Urinary bladder (tissue), 4 donors: ENCODE data around the gene IL10RA. TPM values are rescaled to one million over a fixed set of nuclear protein-coding genes. Genes with fewer than 3 reads are reported as not detected.
"Not testable (repeated sequence)": the region's sequence is repeated elsewhere in the genome, so short reads cannot be mapped to it uniquely, and the experiment has no call there.

Experiments used
- DNase-seq: peaks from one replicate; pipeline ENCODE4 v3.0.0-alpha.2; 2015; ENCODE audit errors: extremely low spot score
- H3K27ac ChIP-seq: one replicate; pipeline ENCODE4 v1.5.1; 2013; ENCODE audit warnings: low read depth, mild to moderate bottlenecking, moderate library complexity
- H3K36me3 ChIP-seq: one replicate; pipeline ENCODE4 v1.6.1; 2013; ENCODE audit warnings: mild to moderate bottlenecking, moderate library complexity; ENCODE audit not compliant: insufficient read depth
- H3K4me1 ChIP-seq: one replicate; pipeline ENCODE4 v1.6.1; 2013; ENCODE audit warnings: mild to moderate bottlenecking, moderate library complexity; ENCODE audit not compliant: insufficient read depth
- H3K4me3 ChIP-seq: one replicate; pipeline ENCODE4 v1.5.1; 2013; ENCODE audit warnings: low read depth, low read length
- WGBS: extraction: QIAGEN DNeasy Blood & Tissue Kit; methylation state at CpG from one replicate; pipeline ENCODE4 v1.1.7; 2013; 5-methylcytosine and 5-hydroxymethylcytosine counted together
- polyA plus RNA-seq: library from polyadenylated mRNA; stranded (reverse); fragments of 200-250 nt; gene quantifications from one replicate; pipeline ENCODE4 v1.2.3, GENCODE V29; 2013
- total RNA-seq: library from RNA; depleted of rRNA; stranded (reverse); fragments of >200 nt; gene quantifications from one replicate; pipeline ENCODE4 v1.2.3, GENCODE V29; 2014
- donor health status: healthy with polysubstance abuse.
- donor health status: healthy.

IL10RA gene
- total RNA-seq (8.7 TPM), polyA plus RNA-seq (10.8 TPM)

DNA sequence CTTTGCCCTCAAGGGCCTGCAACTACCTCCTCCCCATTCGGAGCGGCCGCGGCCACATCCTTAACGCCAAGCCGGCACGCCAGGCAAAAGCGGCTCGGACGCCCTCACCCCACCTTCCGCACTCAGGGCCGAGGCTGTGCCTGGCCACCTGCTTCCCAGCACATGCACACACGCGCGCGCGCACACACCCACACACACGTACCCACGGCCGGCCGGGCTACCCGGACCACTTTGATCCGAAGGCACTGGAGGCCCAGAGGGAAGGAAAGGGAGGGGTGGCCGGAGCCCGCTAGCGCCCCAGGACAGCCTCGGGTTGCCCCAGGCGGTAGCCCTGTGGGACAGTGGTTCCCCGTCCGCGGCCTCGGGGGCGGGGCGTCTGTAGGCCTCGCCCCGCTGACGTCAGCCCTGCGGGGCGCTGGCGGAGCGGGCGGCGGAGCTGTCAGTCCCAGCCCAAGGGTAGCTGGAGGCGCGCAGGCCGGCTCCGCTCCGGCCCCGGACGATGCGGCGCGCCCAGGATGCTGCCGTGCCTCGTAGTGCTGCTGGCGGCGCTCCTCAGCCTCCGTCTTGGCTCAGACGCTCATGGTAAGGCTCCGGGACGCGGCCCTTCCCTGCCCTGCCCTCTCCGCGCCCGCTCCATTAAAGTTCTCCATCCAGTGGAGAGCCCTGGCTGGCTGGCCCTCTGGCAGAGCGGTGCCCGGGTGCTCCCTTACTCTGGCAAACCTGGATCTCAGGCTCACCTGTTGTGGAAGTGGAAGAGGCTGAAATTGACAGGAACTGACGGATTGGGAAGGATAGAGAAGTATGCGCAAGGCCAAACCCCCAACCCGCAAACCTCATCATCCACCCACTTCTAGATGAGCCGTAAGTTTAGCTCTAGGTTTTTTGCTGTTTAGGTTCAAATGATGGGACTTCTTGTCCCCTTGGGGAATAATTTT is at the start of gene IL10RA:
Gene IL10RA (plus strand): TSS at position 442 of the 935 bp plus-strand sequence. CDS start 74 bp downstream, at position 516.
- peak; percentile 18 for DNase-seq
- Histone ChIP-seq H3K36me3 (no peaks in the 10 kb centered on the region), H3K4me3 (peak within 1 kb of the TSS; percentile 43), H3K27ac (peak within 1 kb of the TSS; percentile 43), H3K4me1 (no peaks in the 10 kb centered on the region)
- 4% methylated on average over 71 of the region's 71 CpGs for WGBS

- H3K27ac ChIP-seq: no peak overlapping the region
- DNase-seq: no peak
- no peak overlapping the region for H3K4me3 ChIP-seq
- H3K36me3 ChIP-seq: no peaks in the 10 kb centered on the region
- WGBS: 69% methylated on average over 6 of the region's 6 CpGs
- H3K4me1 ChIP-seq: no peaks in the 10 kb centered on the region
Measured at GRCh38 chr11:117936973-117937372, 49.2 kb upstream of the IL10RA start.

DNA sequence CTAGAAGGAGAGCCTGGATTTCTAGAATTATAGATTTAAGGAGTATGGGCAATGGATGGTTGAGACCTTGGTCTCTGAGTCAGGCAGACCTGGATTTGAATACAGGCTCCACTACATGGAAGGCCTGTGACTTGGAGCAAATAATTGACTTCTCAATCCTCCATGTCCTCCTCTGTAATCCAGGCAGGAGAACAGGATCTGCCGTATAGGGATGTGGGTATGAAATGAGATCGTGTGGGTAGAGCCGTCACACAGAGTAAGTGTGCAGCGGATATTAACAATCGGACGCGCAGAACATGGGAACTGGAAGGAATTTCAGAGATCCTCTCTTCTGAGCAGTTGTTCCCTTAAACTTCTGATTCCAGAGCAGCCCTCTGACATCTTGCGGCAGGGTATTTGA is 45.5 kb upstream of the IL10RA start:
- no peaks in the 10 kb centered on the region for H3K36me3 ChIP-seq
- DNase-seq: no peak
- H3K4me1 ChIP-seq: no peaks in the 10 kb centered on the region
- 95% methylated on average over 8 of the region's 8 CpGs for WGBS
- H3K27ac ChIP-seq: no peak overlapping the region
- no peak overlapping the region for H3K4me3 ChIP-seq

DNA sequence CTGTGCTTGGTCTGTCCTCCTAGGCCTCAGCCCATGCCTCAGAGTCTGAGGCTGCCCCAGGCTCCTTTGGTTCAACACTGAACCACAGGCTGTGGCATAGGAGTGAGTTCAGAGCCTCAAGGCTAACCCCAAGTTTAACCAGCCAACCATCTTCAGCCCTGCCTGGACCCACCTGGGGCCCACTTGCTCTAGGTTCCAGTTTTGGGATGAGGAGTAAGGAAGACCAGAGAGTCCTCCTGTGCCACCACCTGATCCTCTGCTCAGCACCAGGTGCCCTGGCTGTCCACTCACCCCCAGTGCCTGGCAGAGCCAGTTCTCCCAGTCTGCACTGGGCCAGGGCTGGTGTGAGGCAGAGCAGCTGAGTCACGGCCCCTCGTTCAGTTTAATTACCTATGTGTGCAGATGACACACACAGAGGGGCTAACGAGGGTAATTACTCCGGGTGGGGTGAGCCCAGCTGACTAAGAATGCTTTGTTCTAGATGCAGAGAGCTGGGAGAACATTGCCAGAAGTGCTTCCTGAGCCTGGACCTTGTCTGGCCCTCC is 45.0 kb upstream of the IL10RA start:
- H3K4me1 ChIP-seq: no peaks in the 10 kb centered on the region
- WGBS: 84% methylated on average over 4 of the region's 4 CpGs
- no peak overlapping the region for H3K4me3 ChIP-seq
- no peaks in the 10 kb centered on the region for H3K36me3 ChIP-seq
- H3K27ac ChIP-seq: no peak overlapping the region
- no peak for DNase-seq

GRCh38 chr11:117941976-117942654 is 44.1 kb upstream of the IL10RA start:
- no peaks in the 10 kb centered on the region for H3K4me1 ChIP-seq
- no peak overlapping the region for H3K27ac ChIP-seq
- 89% methylated on average over 6 of the region's 6 CpGs for WGBS
- no peak for DNase-seq
- no peaks in the 10 kb centered on the region for H3K36me3 ChIP-seq
- H3K4me3 ChIP-seq: no peak overlapping the region

- WGBS: 84% methylated on average over 5 of the region's 5 CpGs
- DNase-seq: no peak
- no peak overlapping the region for H3K27ac ChIP-seq
- no peaks in the 10 kb centered on the region for H3K4me1 ChIP-seq
- no peak overlapping the region for H3K4me3 ChIP-seq
- H3K36me3 ChIP-seq: no peaks in the 10 kb centered on the region
Measured at GRCh38 chr11:117944554-117944953, 41.6 kb upstream of the IL10RA start.

GRCh38 chr11:117945047-117945810 is 41.0 kb upstream of the IL10RA start:
- WGBS: 65% methylated on average over 7 of the region's 7 CpGs
- Histone ChIP-seq H3K4me3 (no peak overlapping the region), H3K4me1 (no peaks in the 10 kb centered on the region), H3K27ac (no peak overlapping the region), H3K36me3 (no peaks in the 10 kb centered on the region)
- DNase-seq: no peak

DNA sequence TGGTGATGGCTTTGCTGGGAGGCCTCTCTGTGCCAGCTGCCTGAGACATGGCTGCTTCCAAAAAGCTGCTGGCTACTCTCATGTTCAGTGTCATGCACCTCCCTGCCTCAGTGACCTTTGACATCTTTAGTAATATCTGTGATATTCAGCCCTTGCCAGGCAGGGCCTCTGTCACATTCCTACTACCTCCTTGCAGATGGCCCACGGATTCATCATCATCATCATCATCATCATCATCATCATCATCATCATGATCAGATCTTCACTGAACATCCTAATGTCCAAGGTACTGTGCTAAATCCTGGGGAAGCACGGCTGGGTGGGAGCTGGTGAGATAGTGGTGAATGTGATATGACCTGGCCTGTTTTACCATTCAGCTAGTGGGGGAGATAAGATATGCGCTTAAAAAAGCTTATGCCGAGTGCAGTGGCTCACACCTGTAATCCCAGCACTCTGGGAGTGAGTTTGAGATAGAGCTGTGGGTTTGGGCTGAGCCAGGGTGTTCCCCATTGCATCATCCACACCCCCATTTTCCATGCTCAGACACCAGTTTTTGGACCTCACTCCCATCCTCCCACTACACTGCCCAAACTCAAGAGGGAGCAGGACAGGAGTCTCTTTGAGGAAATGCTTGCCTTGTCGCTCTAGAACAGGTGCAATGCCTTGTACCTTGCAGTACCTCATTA is 39.9 kb upstream of the IL10RA start:
- DNase-seq: no peak
- 67% methylated on average over 5 of the region's 5 CpGs for WGBS
- no peak overlapping the region for H3K27ac ChIP-seq
- no peak overlapping the region for H3K4me3 ChIP-seq
- no peaks in the 10 kb centered on the region for H3K36me3 ChIP-seq
- no peaks in the 10 kb centered on the region for H3K4me1 ChIP-seq

DNA sequence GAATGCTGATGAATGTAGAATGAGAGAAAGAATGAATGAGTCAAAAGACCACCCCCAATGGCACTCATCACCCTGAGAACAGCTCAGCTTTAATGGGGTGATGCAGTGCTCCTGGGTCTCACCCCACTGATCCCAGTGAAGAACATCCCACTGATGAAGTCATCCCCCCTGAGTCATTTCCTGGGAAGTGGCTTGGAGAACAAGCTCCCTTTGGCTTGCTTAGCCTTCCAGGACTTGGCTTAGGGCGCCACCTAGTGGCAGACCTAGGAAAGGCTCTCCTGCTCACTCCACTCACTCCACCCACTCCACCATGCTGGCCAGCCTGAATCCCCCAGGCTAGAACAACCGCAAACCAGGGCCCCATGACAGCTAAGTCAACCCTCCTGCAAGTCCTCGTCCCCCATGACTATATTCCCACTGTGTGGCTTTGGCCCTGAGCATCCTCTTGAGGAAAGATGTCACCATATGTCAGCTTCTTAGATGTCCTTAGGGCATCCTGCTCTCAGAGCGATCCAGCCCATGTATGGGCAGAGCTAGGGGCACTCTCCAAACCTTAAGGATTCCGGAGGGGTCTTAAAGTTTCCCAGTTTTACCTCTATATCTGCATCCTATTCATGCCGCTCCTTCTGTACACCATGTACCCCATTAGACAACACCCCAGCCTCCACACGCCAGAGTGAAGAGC is 39.2 kb upstream of the IL10RA start:
- WGBS: 47% methylated on average over 7 of the region's 7 CpGs
- H3K27ac ChIP-seq: no peak overlapping the region

DNA sequence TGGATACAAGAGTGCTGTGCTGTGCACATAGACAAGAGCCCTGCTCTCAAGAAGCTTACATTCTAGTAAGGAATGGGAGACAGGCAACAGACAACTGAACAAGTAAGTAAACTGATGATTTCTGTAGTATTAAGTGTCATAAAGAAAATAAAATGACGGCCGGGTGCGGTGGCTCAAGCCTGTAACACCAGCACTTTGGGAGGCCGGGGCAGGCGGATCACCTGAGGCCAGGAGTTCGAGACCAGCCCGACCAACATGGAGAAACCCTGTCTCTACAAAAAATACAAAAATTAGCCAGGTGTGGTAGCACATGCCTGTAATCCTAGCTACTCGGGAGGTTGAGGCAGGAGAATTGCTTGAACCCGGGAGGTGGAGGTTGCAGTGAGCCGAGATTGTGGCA is 38.4 kb upstream of the IL10RA start:
- not testable (repeated sequence) for H3K4me1 ChIP-seq, H3K27ac ChIP-seq, H3K36me3 ChIP-seq, DNase-seq, H3K4me3 ChIP-seq
- WGBS: 85% methylated on average over 10 of the region's 10 CpGs

More for the DNA sequence above, 39.2 kb upstream of the IL10RA start:
- Histone ChIP-seq H3K4me1 (no peaks in the 10 kb centered on the region), H3K4me3 (no peak overlapping the region), H3K36me3 (no peaks in the 10 kb centered on the region)
- DNase-seq: peak; percentile 80

DNA sequence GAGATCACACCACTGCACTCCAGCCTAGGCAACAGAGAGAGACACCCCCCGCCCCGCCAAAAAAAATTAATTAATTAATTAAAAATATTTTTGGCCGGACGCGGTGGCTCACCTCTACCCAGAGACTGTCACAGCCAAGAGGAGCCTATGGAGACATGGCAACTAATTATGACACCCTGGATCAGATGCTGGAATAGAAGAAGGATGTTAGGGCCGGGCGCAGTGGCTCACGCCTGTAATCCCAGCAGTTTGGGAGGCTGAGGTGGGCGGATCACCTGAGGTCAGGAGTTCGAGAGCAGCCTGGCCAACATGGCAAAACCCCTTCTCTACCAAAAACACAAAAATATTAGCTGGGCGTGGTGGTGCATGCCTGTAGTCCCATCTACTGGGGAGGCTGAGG is 37.7 kb upstream of the IL10RA start:
- not testable (repeated sequence) for DNase-seq
- WGBS: 89% methylated on average over 11 of the region's 11 CpGs

DNA sequence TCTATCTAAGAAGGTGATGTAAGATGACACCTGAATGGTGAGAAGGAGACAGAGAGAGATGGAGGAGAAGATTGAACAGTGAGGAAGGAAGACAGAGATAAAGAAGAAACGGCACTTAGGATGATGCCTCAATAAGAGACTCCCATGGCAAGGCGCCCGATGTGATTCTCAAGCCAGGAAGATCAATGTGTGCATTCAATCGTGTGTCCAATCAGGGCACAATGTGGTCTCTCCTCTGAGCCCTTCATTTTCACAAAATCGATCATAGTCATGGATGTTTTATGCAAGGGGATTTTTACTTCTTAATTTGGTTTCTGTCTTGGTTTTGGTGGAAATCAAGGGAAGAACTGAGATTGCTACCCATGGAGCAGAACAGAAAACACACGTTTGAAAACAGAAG is 37.1 kb upstream of the IL10RA start:
- Histone ChIP-seq H3K4me3 (no peak overlapping the region), H3K27ac (no peak overlapping the region), H3K4me1 (no peaks in the 10 kb centered on the region), H3K36me3 (no peaks in the 10 kb centered on the region)
- WGBS: 69% methylated on average over 6 of the region's 6 CpGs
- no peak for DNase-seq

More for the DNA sequence above, 37.7 kb upstream of the IL10RA start:
- H3K4me1 ChIP-seq, H3K27ac ChIP-seq, H3K4me3 ChIP-seq, H3K36me3 ChIP-seq: not testable (repeated sequence)
